ENCODE results near the gene OR1G1.
"Not testable (repeated sequence)": the region's sequence is repeated elsewhere in the genome, so short reads cannot be mapped to it uniquely, and the experiment has no call there.

Gene OR1G1
- total RNA-seq: 0 reads per million in 2 donors

DNA sequence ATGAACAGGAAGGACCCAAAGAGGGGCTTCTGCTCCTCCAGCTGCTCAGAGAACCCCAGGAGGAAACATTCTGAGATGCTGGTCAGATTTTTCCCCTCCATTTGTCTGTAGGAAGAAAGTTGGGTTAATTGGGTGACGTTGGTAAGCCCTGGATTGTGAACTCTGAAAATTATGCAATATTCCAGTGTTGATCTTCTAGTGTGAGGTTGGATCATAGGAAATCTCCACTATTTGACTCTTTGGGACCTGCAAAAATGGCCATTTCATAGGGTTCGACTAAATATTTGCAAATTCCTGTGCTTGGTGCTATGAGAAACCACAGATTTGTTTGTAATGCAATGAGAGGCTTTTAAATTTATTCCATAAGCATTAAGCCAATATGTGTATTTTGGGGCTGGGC, at the start of gene OR1G1:
OR1G1 (minus strand) TSS at position 101 of the 400 bp plus-strand sequence; CDS start at position 101, 0 bp downstream.
- DNase-seq: no peak

DNA sequence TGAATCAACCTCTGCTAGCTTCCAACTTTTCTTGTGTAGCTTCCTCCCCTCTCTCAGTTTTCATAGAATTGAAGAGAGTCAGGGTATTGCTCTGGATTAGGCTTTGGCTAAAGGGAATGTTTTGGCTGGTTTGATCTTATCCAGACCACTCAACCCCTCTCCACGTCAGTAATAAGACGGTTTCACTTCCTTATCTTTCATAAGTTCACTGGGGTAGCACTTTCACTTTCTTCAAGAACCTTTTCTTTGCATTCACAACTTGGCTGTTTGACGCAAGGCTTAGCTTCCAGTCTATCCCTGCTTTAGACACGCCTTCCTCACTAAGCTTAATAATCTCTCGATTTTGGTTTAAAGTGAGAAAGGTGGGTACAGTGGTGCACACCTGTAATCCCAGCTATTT, 40.2 kb upstream of the OR1G1 start:
- no peak for DNase-seq

DNA sequence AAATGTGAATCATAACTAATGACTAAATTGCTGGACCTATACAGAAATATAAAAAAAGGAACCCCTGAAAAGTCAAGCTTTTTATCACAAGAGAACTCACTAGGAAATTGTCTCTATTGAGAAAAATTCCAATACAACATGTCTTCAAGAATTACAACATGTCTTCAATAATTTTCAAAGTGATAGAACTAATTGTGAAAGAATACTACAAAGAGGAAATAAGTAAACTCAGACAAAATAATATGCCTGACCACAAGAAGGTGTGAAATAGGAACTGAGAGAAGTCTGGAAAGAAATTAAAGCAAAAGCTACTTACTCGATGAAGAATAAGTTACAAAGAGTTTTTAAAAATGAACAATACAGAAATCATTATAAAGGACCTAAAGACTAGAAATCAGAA, 29.9 kb upstream of the OR1G1 start:
- no peak for DNase-seq

DNA sequence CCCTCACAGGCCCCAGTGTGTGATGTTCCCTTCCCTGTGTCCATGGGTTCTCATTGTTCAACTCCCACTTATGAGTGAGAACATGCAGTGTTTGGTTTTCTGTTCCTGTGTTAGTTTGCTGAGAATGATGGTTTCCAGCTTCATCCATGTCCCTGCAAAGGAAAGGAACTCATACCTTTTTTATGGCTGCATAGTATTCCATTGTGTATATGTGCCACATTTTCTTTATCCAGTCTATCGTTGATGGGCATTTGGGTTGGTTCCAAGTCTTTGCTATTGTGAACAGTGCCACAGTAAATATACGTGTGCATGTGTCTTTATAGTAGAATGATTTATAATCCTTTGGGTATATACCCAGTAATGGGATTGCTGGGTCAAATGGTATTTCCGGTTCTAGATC, 10.1 kb upstream of the OR1G1 start:
- DNase-seq: not testable (repeated sequence)

DNA sequence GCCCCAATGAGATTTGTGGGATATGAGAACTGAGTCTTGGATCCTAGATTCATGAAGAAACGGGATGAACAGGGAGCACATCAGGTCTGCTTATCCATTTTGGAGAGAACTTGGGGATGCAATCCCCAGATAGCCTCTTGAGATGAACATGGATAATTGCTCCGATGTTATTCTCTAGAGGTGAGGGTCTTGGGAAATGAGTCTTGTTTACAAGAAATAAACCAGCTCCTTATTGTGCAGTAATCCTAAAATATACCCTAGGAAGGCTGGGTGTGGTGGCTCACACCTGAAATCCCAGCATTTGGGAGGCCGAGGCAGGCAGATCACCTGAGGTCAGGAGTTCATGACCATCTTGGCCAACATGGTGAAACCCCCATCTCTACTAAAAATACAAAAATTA, 23.0 kb downstream of the OR1G1 start, which contains the start of gene OR1D2:
OR1D2 (minus strand) TSS at position 101 of the 400 bp plus-strand sequence. CDS start 11,426 bp downstream, outside the sequence.
- no peak for DNase-seq

Data from T-helper 9 cell (primary cell).